Osteoblast (primary cell): Measurements from ENCODE around the gene SLC12A5. TPM values are rescaled to one million over a fixed set of nuclear protein-coding genes. Genes with fewer than 3 reads are reported as not detected.

Experiments used
- DNase-seq: peaks from one replicate; pipeline ENCODE4 v3.0.0; 2011; ENCODE audit warnings: low spot score, mixed read lengths; ENCODE audit not compliant: insufficient read length; ENCODE audit errors: missing footprints
- H2AFZ ChIP-seq: 2 replicates; pipeline ENCODE4 v1.6.0; 2011; ENCODE audit warnings: mild to moderate bottlenecking, low read length
- H3K27ac ChIP-seq: 2 replicates; pipeline ENCODE4 v1.5.1; 2011; ENCODE audit warnings: mild to moderate bottlenecking, low read depth, low read length, moderate library complexity
- H3K27me3 ChIP-seq: 2 replicates; pipeline ENCODE4 v1.6.0; 2012; ENCODE audit warnings: mild to moderate bottlenecking, control low read depth, inconsistent platforms, low read length, moderate library complexity; ENCODE audit not compliant: insufficient read depth
- H3K36me3 ChIP-seq: 2 replicates; pipeline ENCODE4 v1.5.1; 2011; ENCODE audit warnings: mild to moderate bottlenecking, low read length, control low read depth, moderate library complexity; ENCODE audit not compliant: insufficient read depth
- H3K4me1 ChIP-seq: 2 replicates; pipeline ENCODE4 v1.5.1; 2011; ENCODE audit warnings: mild to moderate bottlenecking, low read length, control low read depth, moderate library complexity; ENCODE audit not compliant: insufficient read depth
- H3K4me2 ChIP-seq: 2 replicates; pipeline ENCODE4 v1.6.0; 2011; ENCODE audit warnings: mild to moderate bottlenecking, low read length; ENCODE audit not compliant: insufficient read depth
- H3K4me3 ChIP-seq: fragments of 200-600 bp; sonication (generic); 3 replicates; pipeline ENCODE4 v1.5.1; 2012; ENCODE audit warnings: mild to moderate bottlenecking, low read length, inconsistent platforms; ENCODE audit not compliant: insufficient read depth
- H3K79me2 ChIP-seq: 2 replicates; pipeline ENCODE4 v1.6.0; 2012; ENCODE audit warnings: mild to moderate bottlenecking, low read length, control low read depth, inconsistent platforms; ENCODE audit not compliant: insufficient read depth
- H3K9me3 ChIP-seq: 2 replicates; pipeline ENCODE4 v1.5.1; 2011; ENCODE audit warnings: low read depth, low read length, control low read depth
- H4K20me1 ChIP-seq: 2 replicates; pipeline ENCODE4 v1.6.0; 2012; ENCODE audit warnings: mild to moderate bottlenecking, low read length, control low read depth; ENCODE audit not compliant: insufficient read depth
- CTCF ChIP-seq: IDR thresholded peaks from 2 replicates; pipeline ENCODE4 v1.5.1; 2011; ENCODE audit warnings: mild to moderate bottlenecking, low read depth, low read length, moderate library complexity; ENCODE audit errors: extremely low read depth
- total RNA-seq: library from RNA; depleted of rRNA; stranded (reverse); fragments of >200 nt; gene quantifications from 2 replicates; pipeline ENCODE4 v1.2.3, GENCODE V29; 2012

Gene SLC12A5
- total RNA-seq, 1 donor: under 0.01 TPM

- no peak for DNase-seq
- Histone ChIP-seq H3K36me3 (peaks cover 9% of the 10 kb centered on the region), H3K27ac (no peak overlapping the region), H3K27me3 (no peaks in the 10 kb centered on the region), H2AFZ (no peak overlapping the region), H3K79me2 (peaks cover 99% of the 10 kb centered on the region), H4K20me1 (peaks cover 85% of the 10 kb centered on the region), H3K4me3 (no peak overlapping the region), H3K4me1 (peaks cover 29% of the 10 kb centered on the region), H3K4me2 (no peak overlapping the region), H3K9me3 (no peaks in the 10 kb centered on the region)
- TF ChIP-seq CTCF: no peak
Measured at GRCh38 chr20:46083531-46084061, 54.6 kb downstream of the SLC12A5 start.

- peaks cover 80% of the 10 kb centered on the region for H4K20me1 ChIP-seq
- no peak overlapping the region for H2AFZ ChIP-seq
- H3K4me1 ChIP-seq: peaks cover 32% of the 10 kb centered on the region
- no peak overlapping the region for H3K4me3 ChIP-seq
- H3K36me3 ChIP-seq: no peaks in the 10 kb centered on the region
- peak overlapping the region; percentile 39 for H3K4me2 ChIP-seq
- peaks cover 96% of the 10 kb centered on the region for H3K79me2 ChIP-seq
- no peak for TF ChIP-seq CTCF
- H3K27ac ChIP-seq: no peak overlapping the region
- H3K27me3 ChIP-seq: no peaks in the 10 kb centered on the region
- H3K9me3 ChIP-seq: no peaks in the 10 kb centered on the region
- DNase-seq: no peak
Measured at GRCh38 chr20:46084805-46085178, 55.8 kb downstream of the SLC12A5 start.

GRCh38 chr20:46085179-46085851 lies 56.3 kb downstream of the SLC12A5 start:
- Histone ChIP-seq H3K4me3 (no peak overlapping the region), H3K4me1 (peaks cover 34% of the 10 kb centered on the region), H3K36me3 (no peaks in the 10 kb centered on the region), H3K27me3 (no peaks in the 10 kb centered on the region), H4K20me1 (peaks cover 80% of the 10 kb centered on the region), H2AFZ (no peak overlapping the region), H3K27ac (no peak overlapping the region), H3K79me2 (peaks cover 91% of the 10 kb centered on the region), H3K9me3 (no peaks in the 10 kb centered on the region), H3K4me2 (peak overlapping the region; percentile 39)
- no peak for TF ChIP-seq CTCF
- no peak for DNase-seq

- no peak overlapping the region for H2AFZ ChIP-seq
- H3K9me3 ChIP-seq: no peaks in the 10 kb centered on the region
- H3K27ac ChIP-seq: no peak overlapping the region
- H3K27me3 ChIP-seq: no peaks in the 10 kb centered on the region
- no peaks in the 10 kb centered on the region for H3K36me3 ChIP-seq
- H3K4me2 ChIP-seq: no peak overlapping the region
- peaks cover 68% of the 10 kb centered on the region for H4K20me1 ChIP-seq
- peaks cover 73% of the 10 kb centered on the region for H3K79me2 ChIP-seq
- H3K4me3 ChIP-seq: no peak overlapping the region
- DNase-seq: no peak
- H3K4me1 ChIP-seq: peaks cover 38% of the 10 kb centered on the region
- TF ChIP-seq CTCF: peak; percentile 51
Measured at GRCh38 chr20:46087161-46087560, 58.1 kb downstream of the SLC12A5 start.
